Activated CD4-positive, alpha-beta T cell treated with anti-CD3 and anti-CD28 coated beads for 1 hour (primary cell): ENCODE results near the gene ATP6V1F.

Source experiments
- DNase-seq: peaks from one replicate; pipeline ENCODE4 v3.0.0-alpha.2; 2020

Gene ATP6V1F

DNA sequence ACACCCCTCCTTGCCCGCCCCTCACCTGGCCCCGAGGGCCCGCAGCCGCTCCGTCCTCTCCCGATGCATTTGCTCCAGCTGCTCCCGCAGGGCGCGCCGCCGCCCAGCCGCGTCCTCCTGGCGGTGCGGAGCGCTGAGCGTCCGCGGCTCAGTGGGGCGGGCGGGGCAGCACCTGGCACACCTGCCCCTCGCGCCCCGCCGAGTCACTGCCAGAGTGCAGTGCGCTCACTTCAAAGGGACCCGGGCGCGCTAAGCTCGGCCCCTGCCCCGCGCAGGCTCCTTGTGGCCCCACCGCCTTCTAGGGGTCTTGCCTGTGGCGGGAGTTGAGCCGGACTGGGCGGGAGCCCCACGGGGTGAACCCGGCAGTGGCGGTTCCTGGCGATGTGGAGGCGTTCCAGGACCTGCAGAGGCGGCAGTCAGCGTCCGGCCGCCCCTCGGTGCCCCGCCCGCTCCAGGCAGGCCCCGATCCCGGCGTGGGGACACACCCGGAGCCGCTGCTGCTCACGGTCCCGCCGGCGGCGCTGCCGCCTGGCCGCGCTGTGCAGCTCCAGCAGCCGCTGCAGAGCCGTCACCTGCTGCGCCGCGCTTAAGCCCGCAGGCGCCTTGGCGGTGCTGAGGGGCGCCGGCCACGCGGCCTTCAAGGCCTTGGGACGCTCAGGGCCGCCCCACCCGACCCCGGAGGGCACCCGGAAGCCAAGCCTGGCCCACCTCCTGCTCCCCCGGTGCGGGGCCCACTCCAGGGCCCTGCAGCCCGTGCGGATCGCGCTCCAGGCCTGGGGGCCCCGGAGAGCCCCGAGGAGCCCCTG is 6.7 kb downstream of the ATP6V1F start:
- DNase-seq, result peak; percentile 25

DNA sequence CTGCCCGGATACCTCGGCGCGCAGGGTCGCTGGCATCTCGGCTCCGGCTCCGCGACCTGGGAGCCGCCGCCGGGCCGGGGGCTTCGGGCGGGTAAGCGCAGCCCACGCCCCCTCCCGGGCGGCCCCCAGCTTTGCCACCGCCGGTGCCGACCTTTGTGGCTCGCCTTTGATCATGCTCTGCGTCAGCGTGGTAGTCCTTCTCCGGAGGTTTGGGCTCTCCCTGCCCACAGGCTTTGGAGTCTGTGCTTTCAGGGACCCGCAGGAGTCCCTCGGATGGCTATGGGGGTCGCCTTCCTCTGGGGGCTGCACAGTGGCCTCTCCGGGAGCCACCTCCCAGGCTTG is 7.3 kb downstream of the ATP6V1F start:
- no peak for DNase-seq

DNA sequence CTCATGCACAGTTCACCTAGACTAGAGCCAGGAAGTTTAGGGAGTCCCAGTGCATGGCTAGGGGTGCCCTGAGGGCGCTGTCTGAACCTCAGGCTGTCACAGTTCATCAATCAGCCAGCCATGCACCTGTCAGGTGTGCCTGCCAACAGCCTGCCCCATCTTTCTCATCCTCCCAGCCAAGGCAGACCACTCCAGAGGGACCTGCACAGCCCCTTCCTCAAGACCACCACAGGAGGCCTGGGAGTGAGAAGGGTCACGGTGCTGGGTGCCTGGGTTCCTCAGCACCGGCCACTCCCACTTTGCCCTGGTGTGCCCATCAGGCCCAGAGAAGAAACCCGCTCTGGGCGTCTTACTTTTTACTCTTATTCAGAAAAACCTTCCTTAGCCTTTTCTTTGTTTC is 8.4 kb downstream of the ATP6V1F start:
- no peak for DNase-seq

DNA sequence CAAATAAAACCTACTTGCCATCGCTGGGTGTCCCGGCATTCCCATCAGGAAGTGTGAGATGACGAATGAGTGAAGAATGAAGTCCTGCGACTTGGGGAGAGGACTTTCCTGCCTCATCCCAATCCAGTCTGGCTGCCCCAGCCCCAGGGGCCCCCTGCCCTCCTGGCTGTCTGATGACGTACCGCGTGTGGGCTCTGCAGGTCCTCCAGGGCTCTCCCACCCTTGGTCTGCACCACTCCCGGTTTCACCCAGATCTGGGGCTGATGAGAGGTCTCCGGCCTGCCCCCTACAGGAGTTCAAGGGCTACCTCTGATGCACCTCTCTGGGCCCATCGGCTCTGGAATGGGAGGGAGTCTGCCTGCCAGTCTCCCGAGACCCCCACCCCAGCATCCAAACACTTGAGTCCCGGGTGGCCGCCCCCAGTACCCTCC is 9.8 kb downstream of the ATP6V1F start:
- no peak for DNase-seq

DNA sequence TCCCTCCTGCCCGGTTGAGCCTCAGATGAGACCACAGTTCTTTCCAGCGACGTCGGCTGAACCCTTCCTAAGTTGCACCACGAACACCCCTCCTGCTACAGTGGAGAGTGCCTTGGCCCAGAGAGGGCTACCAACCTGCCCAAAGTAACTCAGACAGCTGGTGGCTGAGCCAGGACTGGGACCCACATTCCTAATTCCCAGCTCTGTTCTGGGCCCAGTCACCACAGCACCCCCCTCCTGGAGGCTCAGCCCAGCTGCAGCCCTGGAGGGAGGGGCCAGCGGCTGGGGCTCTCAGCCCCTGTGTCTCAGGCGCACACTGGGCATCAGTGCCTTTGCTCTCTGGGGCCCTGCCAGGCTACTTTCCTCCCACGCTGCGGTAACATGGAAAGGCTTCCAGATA is 10.6 kb downstream of the ATP6V1F start:
- no peak for DNase-seq

DNA sequence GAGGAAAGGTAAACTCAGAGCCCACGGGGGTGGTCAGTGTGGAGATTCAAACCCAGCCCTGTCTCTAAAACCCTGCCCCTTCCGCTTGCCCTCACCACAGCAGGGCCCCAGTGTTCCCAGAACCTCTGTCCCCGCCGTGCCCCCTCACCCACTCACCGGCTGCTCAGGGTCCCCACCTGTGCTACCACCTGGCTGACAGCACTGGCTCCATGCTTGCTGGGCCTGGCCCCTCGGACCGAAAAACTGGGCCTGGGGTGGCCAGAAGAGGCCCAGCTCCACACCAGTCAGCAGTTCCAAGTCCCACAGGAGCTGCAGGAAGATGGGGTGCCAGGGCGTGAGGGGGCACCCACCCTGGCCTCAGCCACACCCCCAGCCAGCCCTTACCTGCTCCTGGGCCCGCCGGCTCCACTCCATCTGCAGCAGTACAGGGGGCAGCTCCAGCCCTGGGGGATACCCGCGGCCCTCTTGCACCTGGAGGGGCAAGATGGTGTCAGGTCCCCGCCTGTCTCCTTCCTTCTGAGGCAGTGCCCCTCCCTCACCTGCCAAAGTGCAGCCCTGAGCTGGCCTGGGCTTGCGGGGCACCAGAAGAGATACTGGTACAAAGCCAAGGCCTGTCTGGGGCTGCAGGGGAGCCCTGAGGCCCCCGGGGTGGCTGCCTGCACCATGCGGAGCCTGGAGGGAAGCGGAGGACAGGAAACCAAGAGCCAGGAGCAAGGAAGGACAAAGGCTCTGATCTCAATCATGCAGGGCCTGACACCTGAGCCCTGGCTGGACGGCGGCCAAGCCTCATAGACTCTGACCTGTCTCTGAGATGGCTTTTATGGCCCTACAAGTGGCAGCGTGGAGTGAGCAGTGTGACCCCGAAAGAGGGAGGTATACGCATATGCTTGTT is 11.7 kb downstream of the ATP6V1F start:
- DNase-seq, result no peak

DNA sequence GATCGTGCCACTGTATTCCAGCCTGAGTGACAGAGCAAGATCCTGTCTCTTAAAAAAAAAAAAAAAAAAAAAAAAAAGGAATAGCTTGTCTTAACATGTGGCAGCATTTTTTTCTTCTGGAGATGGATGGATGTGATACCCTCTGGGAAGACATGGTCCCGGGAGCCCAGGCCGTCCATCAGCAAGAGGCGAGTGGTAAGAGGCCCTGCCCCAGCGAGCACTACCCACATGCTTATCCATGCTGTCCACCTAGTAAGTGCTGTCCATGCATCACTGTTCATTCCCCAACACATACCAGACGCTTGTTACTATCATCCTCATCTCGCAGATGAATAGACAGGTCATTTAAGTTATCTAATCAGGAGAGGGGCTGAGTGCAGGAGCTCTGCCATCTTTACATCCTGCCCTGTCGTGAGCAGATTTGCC is 12.9 kb downstream of the ATP6V1F start:
- DNase-seq, result no peak

DNA sequence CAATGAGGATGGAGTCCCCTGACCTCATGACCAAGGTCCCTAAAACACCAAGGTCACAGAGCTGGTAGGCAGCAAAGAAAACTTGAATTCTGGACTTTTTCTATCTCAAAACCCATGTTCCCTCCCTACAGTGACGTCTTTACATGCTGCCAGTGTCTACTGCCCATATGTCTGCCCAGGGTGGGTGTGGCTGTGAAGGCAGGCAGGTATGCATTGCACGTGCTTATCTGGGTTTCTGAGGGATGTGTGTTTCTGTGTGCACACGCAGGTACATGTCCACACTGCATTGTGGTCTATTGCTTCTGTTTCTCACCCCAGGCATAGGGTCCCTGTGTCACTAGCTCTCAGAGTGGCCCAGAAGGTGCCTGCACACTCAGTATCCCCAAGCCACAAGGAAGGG is 13.5 kb downstream of the ATP6V1F start:
- DNase-seq, result no peak

DNA sequence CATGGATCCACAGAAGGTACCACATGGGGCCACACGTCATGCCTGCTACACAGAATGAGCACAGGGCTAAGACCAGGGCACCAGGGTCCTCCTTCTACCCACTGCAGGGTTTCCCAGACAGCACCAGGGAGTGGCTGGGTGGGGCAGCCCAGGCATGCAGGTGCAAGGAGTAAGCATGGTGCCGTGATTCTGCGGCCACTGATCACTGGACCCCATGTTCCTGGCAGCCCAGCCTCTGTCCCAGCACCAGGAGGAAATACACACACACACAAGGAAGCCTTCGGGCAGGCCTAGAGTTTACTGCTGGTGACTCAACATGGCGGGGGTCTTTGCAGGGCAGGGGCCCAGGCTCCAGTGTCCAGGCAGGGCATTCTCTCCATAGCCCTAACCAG is 13.9 kb downstream of the ATP6V1F start:
- DNase-seq, result no peak

- DNase-seq, result no peak
Measured at GRCh38 chr7:128876978-128877755, 14.5 kb downstream of the ATP6V1F start.

GRCh38 chr7:128877756-128878120 is 15.1 kb downstream of the ATP6V1F start:
- DNase-seq, result no peak

- no peak for DNase-seq
Measured at GRCh38 chr7:128878226-128879105, 15.8 kb downstream of the ATP6V1F start.

DNA sequence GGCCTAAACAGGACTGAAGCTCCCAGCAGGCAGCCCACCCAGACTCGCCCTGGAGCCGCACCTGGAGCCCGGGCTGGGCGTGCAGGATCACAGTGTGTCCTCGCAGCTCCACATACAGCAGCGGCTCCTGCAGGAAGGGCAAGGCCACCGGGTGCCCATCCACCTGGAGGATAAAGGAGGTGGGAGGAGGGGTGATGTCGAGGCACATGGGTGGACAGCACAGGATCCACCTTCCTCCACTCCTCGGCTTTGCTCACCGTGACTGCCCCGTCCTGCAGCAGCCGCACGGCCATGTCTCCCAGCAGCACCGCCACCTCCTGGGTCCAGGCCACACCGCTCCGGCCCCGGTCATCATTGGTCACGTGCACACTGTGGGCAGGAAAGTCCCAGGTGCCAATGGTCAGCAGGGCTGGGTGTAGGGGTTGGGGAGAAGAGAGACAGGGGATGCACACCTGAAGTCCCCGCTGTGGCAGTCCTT is 16.8 kb downstream of the ATP6V1F start:
- DNase-seq, result no peak

GRCh38 chr7:128879939-128880746 is 17.5 kb downstream of the ATP6V1F start:
- no peak for DNase-seq

DNA sequence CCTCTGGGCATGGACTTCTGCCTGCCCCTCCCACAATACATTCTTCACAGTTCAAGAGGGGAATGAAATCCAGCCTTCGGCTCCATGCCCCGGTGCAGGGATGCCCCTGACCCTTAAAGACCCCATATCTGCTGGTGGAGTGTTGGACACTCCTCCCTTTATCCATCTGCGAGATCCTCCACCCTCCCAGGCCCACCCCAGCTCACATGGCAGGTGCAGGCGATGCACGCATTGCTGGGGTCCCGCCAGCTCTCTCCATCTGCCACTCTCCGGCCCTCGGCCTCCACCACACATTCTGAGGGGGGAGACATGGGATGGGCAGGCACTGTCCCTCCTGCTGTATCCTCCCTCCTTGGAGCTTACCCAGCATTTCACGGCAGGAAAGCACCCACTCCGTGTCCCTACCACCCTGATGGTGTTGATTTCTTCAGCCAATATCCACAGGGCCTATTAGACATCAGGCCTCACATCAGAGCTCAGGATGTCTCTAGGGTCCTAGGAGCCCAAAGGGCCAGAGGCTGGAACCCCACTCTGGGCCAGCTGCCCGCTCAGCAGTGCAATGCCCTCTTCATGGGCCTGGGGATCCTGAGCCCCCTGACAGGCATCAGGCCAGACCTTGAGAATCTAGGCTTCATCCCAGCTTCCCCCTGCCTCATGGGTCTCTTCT is 18.3 kb downstream of the ATP6V1F start:
- DNase-seq, result no peak

GRCh38 chr7:128881458-128882125 is 18.9 kb downstream of the ATP6V1F start:
- DNase-seq, result no peak

GRCh38 chr7:128882134-128882533 is 19.5 kb downstream of the ATP6V1F start:
- DNase-seq, result no peak

DNA sequence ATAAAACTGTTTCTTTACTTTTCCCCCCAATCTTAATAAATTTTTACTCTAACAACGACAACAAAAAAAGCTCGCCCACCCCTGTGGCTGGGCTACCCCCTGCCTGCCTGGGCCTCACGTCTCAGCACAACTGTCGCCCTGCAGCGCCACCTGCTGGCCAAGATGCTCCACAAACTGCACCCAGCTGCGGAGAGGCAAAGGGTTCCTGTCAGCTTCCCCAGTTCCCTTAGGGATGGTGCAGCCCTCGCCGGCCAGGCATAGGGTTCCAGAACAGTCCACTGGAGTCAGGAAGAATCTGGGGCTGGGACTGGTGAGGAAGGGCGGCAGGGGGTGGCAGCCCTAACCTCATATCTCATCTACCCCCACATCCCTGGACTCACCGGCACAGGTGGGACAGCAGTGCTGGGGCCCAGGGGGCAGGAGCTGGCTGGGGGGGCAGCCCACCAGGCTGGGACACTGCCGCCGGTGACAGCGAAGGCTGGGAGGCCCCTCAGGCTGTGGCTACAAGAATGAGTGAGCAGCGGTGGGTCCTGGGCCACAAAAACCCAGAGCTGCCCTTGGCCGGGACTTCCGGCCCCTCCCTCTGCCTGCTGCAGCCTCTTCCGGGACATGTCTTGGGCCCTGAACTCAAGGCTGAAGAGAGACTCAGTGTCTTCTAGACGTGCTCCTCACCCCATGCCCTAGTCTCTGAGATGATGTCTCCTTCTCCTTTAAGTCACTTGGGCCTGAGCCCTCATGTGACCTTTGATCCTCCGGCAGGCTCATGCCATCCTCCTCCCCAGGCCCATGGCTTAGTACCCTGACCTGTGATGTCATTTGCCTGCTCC is 21.2 kb downstream of the ATP6V1F start:
- peak; percentile 76 for DNase-seq
